Pancreas (tissue), 10 donors: ENCODE data around the gene TENT5C. TPM values are rescaled to one million over a fixed set of nuclear protein-coding genes. Genes with fewer than 3 reads are reported as not detected.

Experiments
- ATAC-seq, 4 donors: fragments of 200-7000 bp; cut with Tn5 transposase; one replicate each; pipeline versions ENCODE4 v1.8.0 to v1.9.1; 2020; ENCODE audit warnings: mild to moderate bottlenecking in 4 of 4, moderate library complexity in 4 of 4
- DNase-seq, 6 donors: peaks; one replicate each; pipeline ENCODE4 v3.0.0-alpha.2; 2020
- FAIRE-seq: peaks from 2 replicates; lab custom pipeline; 2012; peaks lifted over from hg19 to GRCh38; lab: Jason Lieb, UNC
- H3K27ac ChIP-seq, 4 donors: fragments of 200-600 bp; sonication (generic); 1 replicate in 3 of 4; 2 replicates in 1 of 4; pipeline versions ENCODE4 v1.5.0 to v1.8.0; 2020
- H3K27me3 ChIP-seq, 4 donors: fragments of 200-600 bp; one replicate each; pipeline ENCODE4 v1.8.0; 2021
- H3K36me3 ChIP-seq, 3 donors: fragments of 200-600 bp; sonication (generic) in 1 of 3; one replicate each; pipeline versions ENCODE4 v1.5.0 to v1.8.0; 2020 to 2021
- H3K4me1 ChIP-seq, 3 donors: fragments of 200-600 bp; one replicate each; pipeline ENCODE4 v1.8.0; 2021
- H3K4me3 ChIP-seq, 4 donors: fragments of 200-600 bp; sonication (generic) in 2 of 4; one replicate each; pipeline versions ENCODE4 v1.5.0 to v1.8.0; 2020 to 2021
- H3K9me3 ChIP-seq, 4 donors: fragments of 200-600 bp; one replicate each; pipeline ENCODE4 v1.8.0; 2021
- CTCF ChIP-seq, 4 donors: fragments of 200-600 bp; sonication (generic) in 3 of 4; IDR thresholded peaks; one replicate each; pipeline versions ENCODE4 v1.5.0 to v1.8.0; 2021; ENCODE audit warnings: antibody characterized with exemption in 4 of 4
- WGBS, 2 donors: extraction: QIAGEN DNeasy Blood & Tissue Kit; methylation state at CpG; one replicate each; pipeline ENCODE4 v1.1.7; 2013; 5-methylcytosine and 5-hydroxymethylcytosine counted together
- intact Hi-C, 3 donors: fragments of 100-400 bp; cut with DNase I; formaldehyde crosslinking; loops; one replicate each; pipeline versions ENCODE4 v1.11.1 to v1.14.2; 2022
- polyA plus RNA-seq, 2 donors: library from polyadenylated mRNA; stranded (reverse); fragments of 200-250 nt; gene quantifications; one replicate each; pipeline ENCODE4 v1.2.3, GENCODE V29; 2013
- total RNA-seq, 6 donors: library from RNA; stranded (reverse); fragmentation: NEBNext Ultra II Directional in 4 of 6; extraction: Animal tissue kit (Norgen Biotek cat#: 25700) in 4 of 6; gene quantifications; one replicate each; pipeline versions ENCODE4 v1.2.1 to v1.2.4, GENCODE V29; 2021 to 2023
- donor health status: healthy with polysubstance abuse.
- donor health status: DM: no; HTN: no; CAD: no; lungs with moderate emphysema.
- donor health status: DM: no; HTN: no; CAD: no.
- donor health status: control.
- donor health status: control.
- donor health status: Bipolar disorder and iron deficiency.
- donor health status: DM: yes; HTN: yes; CAD: no.
- donor health status: DM: no; HTN: no; CAD: no.
- donor health status: DM: no; HTN: no; CAD: no.
- donor health status: DM: yes; HTN: yes; CAD: no.

The TENT5C gene
- total and polyA plus RNA-seq, 8 donors = 6.7 to 68.1 (median 31.5) TPM

- FAIRE-seq (no peak), ATAC-seq (no peak), DNase-seq (no peak)
- WGBS, 2 donors = 87 to 89% methylated on average over 5 of the region's 5 CpGs
- Histone ChIP-seq H3K4me1 (peaks cover 35% of the 10 kb centered on the region in 3 donors), H3K36me3 (no peaks in the 10 kb centered on the region), H3K27ac (peak overlapping the region in 2 of 4 donors; percentile 63 to 83), H3K4me3 (no peak overlapping the region), H3K9me3 (no peaks in the 10 kb centered on the region), H3K27me3 (no peaks in the 10 kb centered on the region)
- intact Hi-C loops = no loop called here
- TF ChIP-seq CTCF (IDR thresholded peaks at IDR 0.05) = no peak
Observed at GRCh38 chr1:117633936-117634335, 28.1 kb downstream of the TENT5C start.

- ATAC-seq (no peak), DNase-seq (no peak), FAIRE-seq (no peak)
- Histone ChIP-seq H3K27ac (no peak overlapping the region), H3K9me3 (no peaks in the 10 kb centered on the region), H3K4me1 (peaks cover 28% of the 10 kb centered on the region in 3 donors), H3K4me3 (no peak overlapping the region), H3K27me3 (no peaks in the 10 kb centered on the region), H3K36me3 (no peaks in the 10 kb centered on the region)
- WGBS, 2 donors = 72 to 92% methylated on average over 3 of the region's 3 CpGs
- TF ChIP-seq CTCF (IDR thresholded peaks at IDR 0.05) = no peak
- intact Hi-C loops = loop anchor here in 1 of 3 donors (5.0 kb wide), 1 partner anchor 38 kb away; no protein-coding TSS in a partner anchor
Observed at GRCh38 chr1:117634631-117635030, 28.8 kb downstream of the TENT5C start.

GRCh38 chr1:117635805-117636204 is 30.0 kb downstream of the TENT5C start:
- Histone ChIP-seq H3K27me3 (no peaks in the 10 kb centered on the region), H3K9me3 (no peaks in the 10 kb centered on the region), H3K27ac (no peak overlapping the region), H3K4me1 (peaks cover 22 to 28% (median 22%) of the 10 kb centered on the region in 3 donors), H3K36me3 (no peaks in the 10 kb centered on the region), H3K4me3 (no peak overlapping the region)
- 75 to 80% methylated on average over 3 of the region's 3 CpGs for WGBS, 2 donors
- ATAC-seq = no peak
- intact Hi-C loops = loop anchor here in 1 of 3 donors (5.0 kb wide), 1 partner anchor 36 kb away; no protein-coding TSS in a partner anchor
- no peak for TF ChIP-seq CTCF (IDR thresholded peaks at IDR 0.05)
- DNase-seq = no peak
- FAIRE-seq = no peak

DNA sequence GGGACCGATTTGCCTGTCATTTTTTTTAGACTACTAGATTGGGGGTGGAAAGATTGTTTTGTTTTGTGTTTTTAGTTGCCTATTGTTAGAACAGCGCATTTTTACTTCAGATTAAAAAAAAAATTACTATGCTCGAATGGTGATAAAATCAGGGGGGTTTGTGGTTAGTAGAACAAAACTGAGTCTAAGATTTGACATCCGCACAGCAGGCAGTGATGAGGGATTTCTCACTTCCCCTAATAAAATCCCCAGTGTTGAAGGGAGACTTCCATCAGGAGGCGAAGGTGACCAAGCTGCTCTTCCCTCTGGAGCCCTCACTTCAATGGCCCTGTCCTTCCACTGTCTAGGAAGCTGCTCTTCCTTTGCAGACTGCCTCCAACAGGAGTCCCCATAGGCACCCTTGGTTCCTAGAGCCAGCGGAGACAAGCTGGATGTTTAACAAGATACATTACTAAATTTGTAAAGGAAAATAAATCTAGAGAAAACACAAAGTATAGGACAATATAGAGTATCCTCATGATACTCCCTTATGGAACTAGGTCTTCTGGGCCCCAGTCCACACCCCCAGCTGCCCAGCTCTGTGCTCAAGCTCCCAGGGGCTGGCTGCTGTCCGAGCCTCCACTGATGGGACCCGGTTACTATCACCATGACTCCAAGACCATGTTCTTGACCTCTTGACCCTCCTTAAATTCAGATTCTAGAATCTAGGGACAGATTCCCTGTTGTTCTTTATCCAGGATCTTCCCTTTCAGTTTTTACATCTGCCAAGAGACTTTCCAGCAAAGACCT is 31.0 kb downstream of the TENT5C start:
- Histone ChIP-seq H3K27me3 (no peaks in the 10 kb centered on the region), H3K4me3 (no peak overlapping the region), H3K36me3 (no peaks in the 10 kb centered on the region), H3K4me1 (peaks cover 11 to 18% (median 13%) of the 10 kb centered on the region in 3 donors), H3K9me3 (no peaks in the 10 kb centered on the region), H3K27ac (no peak overlapping the region)
- no peak for ATAC-seq
- no peak for DNase-seq
- no peak for TF ChIP-seq CTCF (IDR thresholded peaks at IDR 0.05)
- intact Hi-C loops = loop anchor here in 1 of 3 donors (5.0 kb wide), 1 partner anchor 35 kb away; no protein-coding TSS in a partner anchor
- 92 to 93% methylated on average over 8 of the region's 8 CpGs for WGBS, 2 donors
- FAIRE-seq = no peak

- FAIRE-seq = no peak
Observed at GRCh38 chr1:117638141-117638540, 32.3 kb downstream of the TENT5C start.

More at GRCh38 chr1:117638141-117638540, 32.3 kb downstream of the TENT5C start:
- H3K27me3 ChIP-seq = no peaks in the 10 kb centered on the region
- ATAC-seq = no peak
- intact Hi-C loops = loop anchor here in 1 of 3 donors (5.0 kb wide), 1 partner anchor 34 kb away; no protein-coding TSS in a partner anchor
- TF ChIP-seq CTCF (IDR thresholded peaks at IDR 0.05) = no peak
- no peak overlapping the region for H3K4me3 ChIP-seq
- no peak overlapping the region for H3K27ac ChIP-seq
- no peaks in the 10 kb centered on the region for H3K36me3 ChIP-seq
- WGBS, 2 donors = 33 to 50% methylated on average over 1 of the region's 1 CpG
- H3K9me3 ChIP-seq = no peaks in the 10 kb centered on the region
- peaks cover 0 to 6% (median 5%) of the 10 kb centered on the region in 3 donors for H3K4me1 ChIP-seq
- no peak for DNase-seq
